Panc1 (cell line): ENCODE measurements around the gene CPM. TPM values are rescaled to one million over a fixed set of nuclear protein-coding genes. Genes with fewer than 3 reads are reported as not detected.

Experiments used
- ATAC-seq: fragments of 200-7000 bp; cut with Tn5 transposase; 2 replicates; pipeline ENCODE4 v1.9.1; 2020; ENCODE audit warnings: mild to moderate bottlenecking, moderate library complexity
- BruUV-seq: library from RNA; stranded (reverse); fragments of 400-500 nt; replicated peaks from 2 replicates; lab custom pipeline; 2021; lab: Mats Ljungman, UMichigan
- CTCF ChIA-PET: fragments of 300-600 bp; sonication (Branson Sonifier 250); formaldehyde crosslinking; loops from one replicate; lab custom pipeline; 2022; ENCODE audit warnings: antibody characterized with exemption; lab: Charles Lee
- POLR2A ChIA-PET: fragments of 300-600 bp; sonication (Branson Sonifier 250); formaldehyde crosslinking; loops from one replicate; lab custom pipeline; 2022; ENCODE audit warnings: antibody characterized with exemption; lab: Charles Lee
- DNase-seq: peaks from one replicate; pipeline ENCODE4 v3.0.0-alpha.2; 2010; ENCODE audit warnings: low read depth, low spot score
- H3K27ac ChIP-seq: 2 replicates; pipeline ENCODE4 v1.5.1; 2011; ENCODE audit warnings: mild to moderate bottlenecking, low read length, inconsistent platforms
- H3K27me3 ChIP-seq: fragments of 200-500 bp; sonication (Bioruptor generic); 2 replicates; pipeline ENCODE4 v1.6.0; 2014; ENCODE audit warnings: low read length, inconsistent platforms; ENCODE audit not compliant: control insufficient read depth, insufficient read depth
- H3K36me3 ChIP-seq: fragments of 200-500 bp; sonication (Bioruptor generic); 2 replicates; pipeline ENCODE4 v1.5.1; 2014; ENCODE audit warnings: inconsistent platforms, mild to moderate bottlenecking, low read length, moderate library complexity; ENCODE audit not compliant: control insufficient read depth, insufficient read depth
- H3K4me1 ChIP-seq: 2 replicates; pipeline ENCODE4 v1.5.1; 2011; ENCODE audit warnings: inconsistent platforms, mild to moderate bottlenecking, low read length, moderate library complexity; ENCODE audit not compliant: control insufficient read depth, insufficient read depth
- H3K4me3 ChIP-seq, 2 experiments: 2 replicates each; pipeline ENCODE4 v1.5.1; 2011 to 2012; ENCODE audit warnings: low read depth in 2 of 2, low read length in 2 of 2, mild to moderate bottlenecking in 2 of 2, inconsistent platforms in 1 of 2, moderate library complexity in 1 of 2
- H3K9me3 ChIP-seq: fragments of 200-500 bp; sonication (Bioruptor generic); 2 replicates; pipeline ENCODE4 v1.5.1; 2014; ENCODE audit warnings: low read depth, mild to moderate bottlenecking, inconsistent platforms, low read length, moderate library complexity; ENCODE audit not compliant: control insufficient read depth, insufficient read depth
- CTCF ChIP-seq: fragments of 450-650 bp; IDR thresholded peaks from 2 replicates; pipeline ENCODE4 v1.5.1; 2017; ENCODE audit warnings: mild to moderate bottlenecking
- POLR2AphosphoS5 ChIP-seq: IDR thresholded peaks from 2 replicates; pipeline ENCODE4 v1.6.1; 2012; ENCODE audit warnings: mild to moderate bottlenecking, low read depth, low read length, moderate library complexity
- REST ChIP-seq, 2 experiments: IDR thresholded peaks; 2 replicates each; pipeline ENCODE4 v1.6.1; 2011 to 2012; ENCODE audit warnings: low read depth in 2 of 2, control low read depth in 1 of 2, low read length in 1 of 2, mild to moderate bottlenecking in 1 of 2, moderate library complexity in 1 of 2; ENCODE audit not compliant: insufficient read depth in 1 of 2
- SIN3A ChIP-seq: IDR thresholded peaks from 2 replicates; pipeline ENCODE4 v1.6.1; 2012; ENCODE audit warnings: low read depth, mild to moderate bottlenecking, low read length, moderate library complexity, borderline replicate concordance; ENCODE audit not compliant: insufficient read depth
- TCF7L2 ChIP-seq: IDR thresholded peaks from 2 replicates; pipeline ENCODE4 v1.6.1; 2011; ENCODE audit warnings: mild to moderate bottlenecking, low read depth, low read length, inconsistent platforms
- in situ Hi-C: cut with HindIII; loops from 2 replicates; pipeline ENCODE4 v1.10.0; 2016; ENCODE audit warnings: low sequenced_read_pairs, low pct_unique_long_range_greater_than_20kb
- intact Hi-C: fragments of 100-400 bp; cut with micrococcal nuclease; formaldehyde crosslinking; loops from one replicate; pipeline ENCODE4 v1.10.0; 2022; ENCODE audit not compliant: unreplicated experiment
- total RNA-seq: library from RNA; stranded (reverse); gene quantifications from one replicate; pipeline ENCODE4 v1.2.1, GENCODE V29; 2021; ENCODE audit not compliant: unreplicated experiment

CPM gene
- total RNA-seq, 1 experiment from 2014 or later = 11.2 TPM

GRCh38 chr12:68888243-68888642 is 44.7 kb downstream of the CPM start:
- H3K9me3 ChIP-seq = no peaks in the 10 kb centered on the region
- POLR2A ChIA-PET = no interaction called here
- DNase-seq (no peak), ATAC-seq (no peak)
- no peaks in the 10 kb centered on the region for H3K27me3 ChIP-seq
- TF ChIP-seq SIN3A (no peak), CTCF (no peak), POLR2AphosphoS5 (no peak), TCF7L2 (no peak), REST (IDR thresholded peaks at IDR 0.05; ENCODE audit: insufficient read depth in 1 of 2, low read depth in 2 of 2, low read length in 1 of 2) (no peak)
- H3K4me1 ChIP-seq = no peaks in the 10 kb centered on the region
- intact Hi-C loops = no loop called here
- no TSS peak for BruUV-seq
- no peaks in the 10 kb centered on the region for H3K36me3 ChIP-seq
- CTCF ChIA-PET = no interaction called here
- in situ Hi-C loops = no loop called here
- no peak overlapping the region for H3K27ac ChIP-seq
- no peak overlapping the region for H3K4me3 ChIP-seq

GRCh38 chr12:68887641-68888040 is 45.3 kb downstream of the CPM start:
- intact Hi-C loops (no loop called here), in situ Hi-C loops (no loop called here)
- DNase-seq (no peak), ATAC-seq (no peak)
- Histone ChIP-seq H3K27me3 (no peaks in the 10 kb centered on the region), H3K4me3 (no peak overlapping the region), H3K9me3 (no peaks in the 10 kb centered on the region), H3K36me3 (no peaks in the 10 kb centered on the region), H3K27ac (no peak overlapping the region), H3K4me1 (no peaks in the 10 kb centered on the region)
- POLR2A ChIA-PET = no interaction called here
- no peak for TF ChIP-seq SIN3A
- no peak for TF ChIP-seq CTCF
- no peak for TF ChIP-seq TCF7L2
- TF ChIP-seq REST (IDR thresholded peaks at IDR 0.05; ENCODE audit: insufficient read depth in 1 of 2, low read depth in 2 of 2, low read length in 1 of 2) = no peak
- no peak for TF ChIP-seq POLR2AphosphoS5
- BruUV-seq = no TSS peak
- CTCF ChIA-PET = no interaction called here
